Neutrophil (primary cell): Measurements from ENCODE around the gene TNFRSF13B.

Experiments used
- H3K27ac ChIP-seq: fragments of 200-600 bp; sonication (generic); 2 replicates; pipeline ENCODE4 v1.5.1; 2016; ENCODE audit warnings: mild to moderate bottlenecking, moderate library complexity
- H3K27me3 ChIP-seq: fragments of 200-600 bp; sonication (generic); 2 replicates; pipeline ENCODE4 v1.6.0; 2016; ENCODE audit warnings: mild to moderate bottlenecking
- H3K36me3 ChIP-seq: fragments of 200-600 bp; sonication (generic); 2 replicates; pipeline ENCODE4 v1.5.1; 2017
- H3K4me1 ChIP-seq, 2 experiments: fragments of 200-600 bp in 1 of 2; sonication (generic) in 1 of 2; 1 replicate in 1 of 2; 2 replicates in 1 of 2; pipeline versions ENCODE4 v1.5.1 to v1.6.1; 2013 to 2016; ENCODE audit warnings: low read depth in 1 of 2, low read length in 1 of 2, mild to moderate bottlenecking in 1 of 2, moderate library complexity in 1 of 2; ENCODE audit not compliant: control insufficient read depth in 1 of 2, insufficient read depth in 1 of 2
- H3K4me3 ChIP-seq, 2 experiments: fragments of 200-600 bp in 1 of 2; sonication (generic) in 1 of 2; 1 replicate in 1 of 2; 2 replicates in 1 of 2; pipeline ENCODE4 v1.5.1; 2013 to 2016; ENCODE audit warnings: low read depth in 1 of 2, low read length in 1 of 2, mild to moderate bottlenecking in 1 of 2, moderate library complexity in 1 of 2
- H3K9me3 ChIP-seq: fragments of 200-600 bp; sonication (generic); 2 replicates; pipeline ENCODE4 v1.5.1; 2016
- TF ChIP-seq, protein P1 (sequence below): fragments of 200-600 bp; sonication (generic); IDR thresholded peaks from 2 replicates; pipeline ENCODE4 v1.5.1; 2016; ENCODE audit warnings: antibody characterized with exemption

Gene TNFRSF13B

DNA sequence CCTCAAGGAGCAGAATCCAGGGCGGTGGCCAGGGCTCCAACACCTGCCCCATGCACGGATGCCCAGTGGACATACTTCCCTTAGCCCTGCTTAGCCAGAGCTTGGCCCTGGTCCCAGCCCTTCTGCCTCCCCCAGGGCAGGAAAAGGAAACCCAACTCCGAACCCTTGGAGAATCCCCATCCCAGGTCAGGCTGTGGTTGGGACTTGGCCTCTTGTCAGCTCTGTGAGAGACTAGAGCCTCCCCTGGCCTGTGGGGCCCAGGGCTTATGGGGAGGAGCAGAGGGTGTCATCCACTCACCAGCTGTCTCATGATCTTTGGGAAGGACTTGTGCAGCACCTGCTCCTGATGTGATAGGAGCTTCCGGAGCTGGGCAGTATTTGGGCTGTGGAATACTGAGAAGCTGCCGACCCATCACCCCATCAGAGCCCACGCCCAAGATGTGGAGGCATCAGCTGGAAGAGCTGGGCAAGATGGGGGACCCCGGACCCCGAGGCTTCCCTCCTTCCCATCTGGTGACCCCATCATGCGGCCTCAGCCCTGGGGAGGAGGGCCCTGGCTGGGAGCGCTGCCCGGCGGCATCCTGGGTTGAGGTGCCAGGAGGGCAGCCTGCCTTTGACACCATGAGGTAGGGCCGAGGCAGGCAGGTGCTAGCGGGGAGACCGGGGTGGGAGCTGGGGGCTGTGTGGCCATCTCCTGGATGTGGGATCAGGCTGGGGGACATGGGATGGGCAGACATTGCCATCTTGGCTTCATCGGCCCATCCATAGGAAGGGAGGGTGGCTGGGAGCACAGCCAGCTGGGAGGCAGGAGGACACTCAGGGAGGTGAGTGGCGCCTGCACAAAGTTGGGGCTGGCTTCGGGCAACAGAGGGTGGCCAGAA lies 45.1 kb downstream of the TNFRSF13B start:
- no peaks in the 10 kb centered on the region for H3K27me3 ChIP-seq
- no peak overlapping the region for H3K4me3 ChIP-seq
- no peaks in the 10 kb centered on the region for H3K36me3 ChIP-seq
- H3K27ac ChIP-seq = no peak overlapping the region
- H3K4me1 ChIP-seq = no peaks in the 10 kb centered on the region
- H3K9me3 ChIP-seq = no peaks in the 10 kb centered on the region
- TF ChIP-seq, protein P1, sequence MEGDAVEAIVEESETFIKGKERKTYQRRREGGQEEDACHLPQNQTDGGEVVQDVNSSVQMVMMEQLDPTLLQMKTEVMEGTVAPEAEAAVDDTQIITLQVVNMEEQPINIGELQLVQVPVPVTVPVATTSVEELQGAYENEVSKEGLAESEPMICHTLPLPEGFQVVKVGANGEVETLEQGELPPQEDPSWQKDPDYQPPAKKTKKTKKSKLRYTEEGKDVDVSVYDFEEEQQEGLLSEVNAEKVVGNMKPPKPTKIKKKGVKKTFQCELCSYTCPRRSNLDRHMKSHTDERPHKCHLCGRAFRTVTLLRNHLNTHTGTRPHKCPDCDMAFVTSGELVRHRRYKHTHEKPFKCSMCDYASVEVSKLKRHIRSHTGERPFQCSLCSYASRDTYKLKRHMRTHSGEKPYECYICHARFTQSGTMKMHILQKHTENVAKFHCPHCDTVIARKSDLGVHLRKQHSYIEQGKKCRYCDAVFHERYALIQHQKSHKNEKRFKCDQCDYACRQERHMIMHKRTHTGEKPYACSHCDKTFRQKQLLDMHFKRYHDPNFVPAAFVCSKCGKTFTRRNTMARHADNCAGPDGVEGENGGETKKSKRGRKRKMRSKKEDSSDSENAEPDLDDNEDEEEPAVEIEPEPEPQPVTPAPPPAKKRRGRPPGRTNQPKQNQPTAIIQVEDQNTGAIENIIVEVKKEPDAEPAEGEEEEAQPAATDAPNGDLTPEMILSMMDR = no peak

DNA sequence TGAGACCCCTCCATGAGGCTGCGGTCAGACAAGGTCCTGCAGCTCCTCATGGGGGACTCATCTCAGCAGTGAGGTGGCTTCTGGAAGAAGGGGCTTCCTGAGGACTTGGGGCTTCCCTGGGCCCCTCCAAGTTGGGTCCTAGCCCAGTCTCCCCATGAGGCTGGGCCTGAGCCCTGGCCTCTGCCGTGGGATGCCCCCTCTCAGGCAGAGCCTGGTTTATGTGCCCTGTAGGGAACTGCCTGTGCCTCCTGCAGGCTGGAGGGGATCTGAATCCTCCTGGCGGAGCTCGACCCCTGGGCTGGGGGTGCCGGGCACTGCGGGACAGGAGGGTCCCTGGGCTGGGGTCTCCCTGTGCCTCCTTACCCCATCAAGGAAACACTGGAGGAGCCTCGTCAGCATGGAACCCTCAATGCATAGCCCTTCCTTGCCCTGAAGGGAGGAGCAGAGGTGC lies 45.8 kb downstream of the TNFRSF13B start:
- no peak overlapping the region for H3K27ac ChIP-seq
- H3K4me3 ChIP-seq = no peak overlapping the region
- no peaks in the 10 kb centered on the region for H3K4me1 ChIP-seq
- no peaks in the 10 kb centered on the region for H3K9me3 ChIP-seq
- no peaks in the 10 kb centered on the region for H3K36me3 ChIP-seq
- H3K27me3 ChIP-seq = no peaks in the 10 kb centered on the region
- TF ChIP-seq, protein P1 = no peak

GRCh38 chr17:16925461-16926060 lies 46.4 kb downstream of the TNFRSF13B start:
- H3K36me3 ChIP-seq = no peaks in the 10 kb centered on the region
- no peaks in the 10 kb centered on the region for H3K9me3 ChIP-seq
- no peak overlapping the region for H3K4me3 ChIP-seq
- no peak overlapping the region for H3K27ac ChIP-seq
- H3K27me3 ChIP-seq = no peaks in the 10 kb centered on the region
- no peaks in the 10 kb centered on the region for H3K4me1 ChIP-seq
- TF ChIP-seq, protein P1 = no peak

DNA sequence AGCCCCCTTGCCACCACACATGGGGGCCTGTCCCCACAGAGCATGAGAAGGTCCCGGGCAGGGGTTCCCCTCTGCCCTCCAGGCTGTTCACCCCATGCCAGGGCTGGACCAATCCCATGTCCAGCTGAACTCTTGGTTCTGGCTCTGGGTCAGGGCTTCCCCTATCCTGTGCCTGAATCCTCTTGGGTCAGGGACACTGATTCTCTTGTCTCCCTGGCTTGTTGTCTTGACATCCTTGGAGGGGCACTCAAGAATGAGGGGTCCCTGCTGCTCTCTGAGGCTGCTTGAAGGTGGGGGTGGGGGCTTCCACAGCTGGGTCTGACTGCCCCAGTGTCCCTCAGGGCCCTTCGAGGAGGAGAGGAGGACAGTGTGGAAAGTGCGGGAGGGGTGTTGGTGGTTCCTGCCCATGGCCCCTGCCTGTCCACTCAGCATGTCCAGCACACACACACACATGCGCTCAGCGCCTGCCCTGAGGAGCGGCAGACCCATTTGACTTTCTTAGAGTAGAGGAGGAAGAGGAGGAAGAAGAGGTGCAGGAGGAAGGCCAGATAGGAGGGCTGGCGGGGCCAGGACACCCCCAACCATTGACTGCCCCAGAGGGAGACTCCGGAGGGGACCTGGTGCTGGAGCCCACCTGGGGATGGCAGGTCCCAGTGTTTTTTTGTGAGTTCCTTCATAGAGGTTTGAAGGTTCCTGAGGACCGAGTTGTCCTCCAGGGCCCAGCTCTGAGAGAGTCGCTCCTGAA lies 47.0 kb downstream of the TNFRSF13B start:
- Histone ChIP-seq H3K4me3 (no peak overlapping the region), H3K4me1 (no peaks in the 10 kb centered on the region), H3K9me3 (no peaks in the 10 kb centered on the region), H3K27ac (no peak overlapping the region), H3K27me3 (no peaks in the 10 kb centered on the region), H3K36me3 (no peaks in the 10 kb centered on the region)
- TF ChIP-seq, protein P1 = no peak

GRCh38 chr17:16923904-16924695 lies 47.8 kb downstream of the TNFRSF13B start:
- TF ChIP-seq, protein P1 = no peak
- Histone ChIP-seq H3K27me3 (no peaks in the 10 kb centered on the region), H3K9me3 (no peaks in the 10 kb centered on the region), H3K36me3 (no peaks in the 10 kb centered on the region), H3K4me3 (no peak overlapping the region), H3K4me1 (no peaks in the 10 kb centered on the region), H3K27ac (no peak overlapping the region)
